HG03565 (cell line): ENCODE data around the gene STAC2.
"Not testable (repeated sequence)": the region's sequence is repeated elsewhere in the genome, so short reads cannot be mapped to it uniquely, and the experiment has no call there.

Experiments used
- ATAC-seq: cut with Tn5 transposase; IDR thresholded peaks from one replicate; pipeline ENCODE4 v1.9.1; 2021; ENCODE audit warnings: mild to moderate bottlenecking, moderate library complexity; ENCODE audit not compliant: unreplicated experiment

Gene STAC2

GRCh38 chr17:39225308-39225958, at the start of gene STAC2:
Gene STAC2, minus strand, starts transcription at chr17:39225945. Its CDS starts 443 bp downstream, at chr17:39225502.
- ATAC-seq: no peak

GRCh38 chr17:39271546-39271945, 45.8 kb upstream of the STAC2 start:
- no peak for ATAC-seq

- no peak for ATAC-seq
Measured at GRCh38 chr17:39270923-39271322, 45.2 kb upstream of the STAC2 start.

DNA sequence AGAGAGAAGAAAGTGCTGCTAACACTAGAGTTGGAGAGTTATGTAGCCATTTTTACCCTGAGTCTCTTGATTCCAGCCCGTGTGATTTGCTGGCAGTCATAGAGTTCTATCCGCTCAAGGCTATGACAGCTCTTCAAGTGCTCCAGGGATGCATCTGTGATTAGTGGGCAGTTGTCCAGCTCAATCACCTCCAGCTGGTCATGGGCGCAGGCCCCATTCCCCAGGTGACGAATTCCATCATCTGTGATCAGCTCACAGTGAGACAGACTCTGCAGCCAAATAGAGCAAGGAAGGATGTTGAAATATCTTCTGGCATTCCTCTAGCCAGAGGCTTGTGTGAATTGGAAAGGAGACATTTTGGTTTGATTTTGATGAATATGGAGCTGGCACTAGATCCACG, 38.4 kb upstream of the STAC2 start:
- no peak for ATAC-seq

GRCh38 chr17:39261286-39261685, 35.5 kb upstream of the STAC2 start:
- ATAC-seq: no peak

DNA sequence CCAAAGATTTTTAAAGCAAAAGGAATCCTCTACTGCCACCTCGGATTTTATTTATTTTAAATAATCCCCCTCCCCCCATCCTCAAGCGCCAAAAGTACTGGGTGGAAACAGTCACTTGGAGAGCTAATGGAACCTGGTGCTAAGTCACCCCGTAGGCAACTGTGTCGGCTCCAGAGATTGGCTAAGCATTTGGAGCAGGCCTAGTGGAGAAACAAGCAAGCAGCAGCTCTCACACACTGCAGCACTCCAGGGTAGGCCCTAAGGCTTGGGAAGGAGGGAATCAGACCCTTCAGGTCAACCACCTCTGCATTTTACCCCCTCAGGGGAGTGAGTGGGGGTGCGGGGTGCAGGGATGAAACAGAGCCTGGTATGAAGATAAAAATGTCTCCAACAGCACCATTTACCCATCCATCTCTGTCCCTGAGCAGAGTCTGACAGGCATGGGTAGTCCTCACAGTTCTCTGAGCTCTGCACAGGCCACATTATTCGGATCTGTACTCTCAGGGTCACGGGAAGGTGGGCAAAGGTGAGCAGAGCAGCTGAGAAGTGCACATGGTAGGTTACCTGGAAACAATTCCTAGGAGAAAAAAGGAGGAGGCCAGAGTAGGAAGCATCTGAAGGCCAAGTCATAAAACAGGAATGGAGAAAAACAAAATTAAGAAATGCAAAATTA, 27.2 kb upstream of the STAC2 start:
- no peak for ATAC-seq

DNA sequence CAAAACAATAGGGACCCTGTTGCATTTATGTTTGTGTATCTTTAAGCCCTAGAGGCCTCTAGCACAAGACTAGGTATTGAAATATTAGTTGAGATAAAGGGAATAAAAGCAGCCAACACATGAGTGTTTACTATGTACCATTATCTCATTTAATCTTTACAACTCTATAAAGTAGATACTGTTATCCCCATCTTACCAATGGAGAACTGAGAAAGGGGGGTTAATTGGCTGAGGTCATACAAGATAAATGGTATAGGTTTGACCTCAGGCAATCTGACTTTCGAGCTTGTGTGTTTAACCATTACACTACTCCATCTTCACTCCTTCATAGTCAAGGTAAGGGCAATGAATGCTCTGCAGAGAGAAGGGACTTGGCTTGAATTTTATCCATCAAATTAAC, 26.3 kb upstream of the STAC2 start:
- no peak for ATAC-seq

- not testable (repeated sequence) for ATAC-seq
Measured at GRCh38 chr17:39250076-39250475, 24.3 kb upstream of the STAC2 start.

DNA sequence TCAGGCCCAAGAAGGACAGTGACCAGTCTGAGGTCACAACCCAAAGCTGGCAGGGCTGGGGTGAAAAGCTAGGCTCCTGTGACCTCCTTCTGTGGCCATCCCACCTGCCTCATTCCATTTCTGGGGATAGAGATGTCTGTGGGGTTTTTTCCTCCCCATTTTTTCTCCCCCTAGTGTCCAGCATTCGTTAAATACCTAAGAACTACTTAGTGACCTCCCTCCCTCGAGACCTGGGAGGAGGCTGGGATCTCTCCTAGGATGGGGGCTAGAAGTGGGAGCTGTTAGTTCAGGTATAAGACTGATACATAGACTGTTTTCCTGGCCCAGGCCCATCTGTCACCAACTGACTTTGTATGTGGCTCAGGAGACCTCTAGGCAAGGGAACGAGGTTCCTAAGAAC, 20.5 kb upstream of the STAC2 start:
- no peak for ATAC-seq

- no peak for ATAC-seq
Measured at GRCh38 chr17:39244600-39245570, 19.1 kb upstream of the STAC2 start.

DNA sequence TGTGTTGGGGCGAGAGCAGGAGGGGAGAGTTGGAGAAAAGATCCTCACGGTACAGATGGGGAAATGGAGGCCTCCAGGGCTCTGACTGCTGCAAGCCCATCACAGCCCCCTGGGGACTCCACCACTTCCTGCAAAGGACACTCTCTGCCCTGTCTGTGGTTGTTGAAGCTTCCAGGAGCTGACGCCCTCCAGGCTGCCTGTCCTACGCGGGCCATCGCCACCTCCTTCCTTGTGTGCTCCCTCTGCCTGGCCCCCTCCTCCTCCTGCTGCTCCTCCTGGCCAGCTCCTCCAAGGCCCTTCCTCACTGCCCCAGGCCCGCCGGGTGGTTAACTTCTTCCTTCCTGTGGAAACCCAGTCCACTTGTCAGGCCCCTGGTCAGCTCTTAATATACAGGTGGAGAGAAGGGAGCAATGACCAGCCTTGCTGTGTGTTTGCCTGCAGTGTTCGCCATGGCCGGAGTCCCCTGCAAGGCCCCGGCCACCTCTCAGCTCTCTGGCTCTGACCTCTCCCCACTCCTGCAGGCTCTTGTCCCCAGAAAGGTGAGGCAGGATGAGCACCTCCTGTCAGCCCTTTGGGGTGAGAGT, 18.4 kb upstream of the STAC2 start:
- no peak for ATAC-seq

- no peak for ATAC-seq
Measured at GRCh38 chr17:39243155-39243554, 17.4 kb upstream of the STAC2 start.

DNA sequence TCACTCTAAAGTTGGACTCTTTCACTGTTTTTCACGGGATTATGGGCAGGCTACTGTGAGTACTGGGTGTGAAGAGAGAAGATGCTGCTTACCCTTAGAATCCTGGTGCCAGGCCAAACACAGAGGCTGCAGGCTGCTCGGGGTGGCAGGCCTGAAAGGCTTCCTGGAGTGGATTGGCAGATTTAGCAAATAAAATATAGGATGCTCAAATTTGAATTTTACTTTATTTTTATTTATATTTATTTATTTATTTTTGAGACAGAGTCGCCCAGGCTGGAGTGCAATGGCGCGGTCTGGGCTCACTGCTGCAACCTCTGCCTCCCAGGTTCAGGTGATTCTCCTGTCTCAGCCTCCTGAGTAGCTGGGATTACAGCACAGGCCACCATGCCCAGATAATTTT, 14.9 kb upstream of the STAC2 start:
- no peak for ATAC-seq

DNA sequence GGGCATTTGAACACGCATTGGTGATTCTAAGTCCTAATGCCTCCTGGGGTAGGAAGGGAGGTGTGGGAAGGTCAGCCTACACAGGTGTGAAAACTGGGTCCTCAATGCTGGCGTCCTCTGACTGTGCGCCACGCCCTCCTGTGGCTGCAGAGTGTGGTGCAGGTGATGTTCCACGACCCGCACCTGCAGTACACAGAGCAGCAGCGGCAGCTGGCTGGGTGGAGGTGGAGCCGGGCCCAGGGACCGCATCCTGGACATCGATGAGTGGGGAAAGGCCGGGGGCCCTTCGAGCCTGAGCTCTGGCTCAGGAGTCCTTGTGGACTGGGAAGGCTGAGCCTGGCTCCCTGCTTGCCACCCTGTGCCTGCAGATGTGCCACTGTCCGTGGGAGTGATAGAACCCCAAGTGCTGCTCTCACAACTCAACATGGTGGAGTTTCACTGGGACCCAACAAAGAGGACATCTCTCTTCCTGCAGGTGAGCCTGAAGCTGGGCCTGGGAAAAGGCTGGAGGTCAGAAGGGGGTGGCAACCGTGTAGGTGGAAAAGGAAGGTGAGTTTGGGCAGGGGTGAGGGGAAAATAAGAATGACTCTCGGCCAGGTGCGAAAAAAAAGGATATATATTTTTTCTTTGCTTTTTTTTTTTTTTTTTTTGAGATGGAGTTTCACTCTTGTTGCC, 14.0 kb upstream of the STAC2 start:
- ATAC-seq: no peak

DNA sequence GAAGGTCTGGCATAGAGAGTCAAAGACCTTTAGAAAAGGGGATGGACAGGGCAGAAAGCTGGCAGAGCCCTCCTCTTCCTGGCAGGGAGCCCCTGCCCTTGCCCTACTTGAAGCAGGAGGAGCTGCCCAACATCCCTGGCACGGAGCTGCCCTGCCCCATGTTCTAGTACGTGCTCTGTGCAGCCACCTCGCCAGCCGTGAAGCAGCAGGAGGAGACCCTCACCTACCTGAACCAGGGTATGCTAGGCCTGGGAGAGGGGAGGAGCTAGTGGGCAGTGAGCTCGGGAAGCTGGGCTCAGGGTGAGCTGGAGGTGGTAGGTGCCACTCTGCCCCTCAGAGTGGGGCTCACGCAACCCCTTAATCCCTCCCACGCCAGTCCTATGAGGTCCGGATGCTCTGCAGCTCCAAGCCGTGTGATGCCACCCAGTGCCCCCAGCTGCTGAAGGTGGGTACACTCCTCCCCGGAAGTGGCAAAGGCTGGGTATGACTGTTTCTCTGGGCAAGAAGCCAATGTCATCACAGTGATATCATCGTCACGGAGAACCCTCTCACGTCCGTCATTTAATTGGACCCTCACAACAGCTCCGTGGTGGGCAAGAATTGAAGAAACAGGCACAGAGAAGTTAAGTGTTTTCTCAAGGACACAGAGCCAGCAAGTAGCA, 12.7 kb upstream of the STAC2 start:
- ATAC-seq: no peak

GRCh38 chr17:39237586-39237985, 11.8 kb upstream of the STAC2 start:
- ATAC-seq: no peak

- no peak for ATAC-seq
Measured at GRCh38 chr17:39236981-39237441, 11.3 kb upstream of the STAC2 start.

DNA sequence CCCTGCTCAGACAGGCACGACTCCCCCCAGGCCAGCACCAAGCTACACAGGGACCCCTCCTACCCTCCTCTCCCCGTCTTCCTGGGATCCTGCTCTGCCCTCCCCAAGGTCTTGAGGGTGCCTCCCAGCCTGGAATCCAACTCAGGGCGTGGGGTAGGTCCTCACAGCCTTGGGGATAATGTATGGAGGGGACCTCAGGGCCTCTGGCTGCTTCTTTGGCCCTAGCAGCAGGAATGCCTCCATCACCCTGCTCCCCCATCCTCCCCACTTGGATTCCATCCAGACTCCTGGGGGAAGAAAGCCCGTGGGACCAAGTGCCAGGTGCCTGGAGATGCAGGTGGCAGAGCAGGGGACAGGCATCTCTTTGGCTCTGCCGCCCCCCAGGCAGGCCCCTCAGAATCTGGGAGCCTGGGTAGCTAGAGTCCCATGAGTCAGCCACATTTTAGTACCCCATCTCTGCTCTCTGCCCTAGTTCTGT, 10.7 kb upstream of the STAC2 start:
- ATAC-seq: no peak

DNA sequence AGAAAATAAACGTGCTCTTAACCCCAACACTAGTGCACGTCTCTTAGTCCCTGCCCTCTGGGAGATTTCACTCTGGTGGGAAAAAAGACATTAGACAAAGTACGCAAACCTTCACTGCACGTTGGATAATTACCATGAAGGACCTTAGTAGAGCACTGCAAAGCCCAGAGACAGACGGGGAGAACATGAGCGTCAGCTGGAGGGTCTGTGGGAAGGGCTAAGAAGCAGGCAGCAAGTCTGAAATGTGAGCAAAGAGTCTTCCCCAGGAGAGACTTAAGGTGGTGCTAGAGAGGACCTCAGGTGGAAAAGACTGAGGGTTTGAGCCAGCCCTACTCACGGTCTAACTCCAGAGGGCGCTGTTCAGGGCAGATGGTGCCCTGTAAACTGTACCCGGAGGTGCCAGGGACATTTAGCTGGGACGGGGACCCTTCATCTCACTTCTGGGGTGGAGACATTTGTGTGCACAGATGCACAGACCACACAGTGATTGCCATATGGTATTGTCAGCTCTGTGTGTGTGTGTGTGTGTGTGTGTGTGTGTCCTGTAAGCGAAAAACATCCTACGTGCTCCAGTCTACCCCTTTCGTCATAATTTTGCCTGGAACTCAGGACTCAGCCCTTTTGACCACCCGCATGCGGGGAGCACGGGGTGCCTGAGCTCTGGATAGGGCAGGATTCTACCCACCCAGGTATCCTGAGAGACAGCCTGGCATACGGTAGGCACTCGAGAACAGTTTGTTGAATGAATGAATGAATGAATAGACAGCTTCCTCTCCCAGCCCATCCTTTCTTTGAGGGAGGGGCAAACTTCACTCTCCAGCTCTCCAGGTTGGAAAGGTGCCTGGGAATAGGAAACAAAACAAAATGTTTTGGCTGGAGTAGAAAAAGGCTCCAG, 10.1 kb upstream of the STAC2 start:
- ATAC-seq: no peak
